ENCODE results near the gene CNGB1. TPM values are rescaled to one million over a fixed set of nuclear protein-coding genes. Genes with fewer than 3 reads are reported as not detected.

Gene CNGB1
- total and polyA plus RNA-seq, 4 donors = under 0.01 TPM; not detected in 2

DNA sequence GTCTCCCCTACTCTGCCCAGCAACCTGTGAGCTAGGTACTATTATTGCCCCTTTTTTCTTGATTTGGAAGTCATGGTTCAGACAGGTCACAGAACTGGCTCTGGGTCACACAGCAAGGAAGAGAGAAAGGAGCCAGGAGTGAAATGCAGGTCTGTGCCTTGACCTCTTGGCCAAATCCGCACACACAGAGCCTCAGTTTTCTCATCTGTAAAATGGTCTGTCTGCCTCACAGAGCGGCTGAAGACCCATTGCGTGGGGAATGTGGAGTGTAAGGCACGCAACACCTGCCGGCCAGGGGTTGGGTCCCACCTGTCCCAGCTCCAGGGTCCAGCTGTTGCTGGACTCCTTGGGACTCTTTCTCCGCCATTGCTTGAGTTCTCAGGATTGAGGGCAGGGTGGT is 32.4 kb downstream of the CNGB1 start:
- H3K4me1 ChIP-seq (ENCODE audit: control insufficient read depth in 4 of 4, insufficient read depth in 4 of 4, low read length in 3 of 4) = peaks cover 0 to 9% (median 0%) of the 10 kb centered on the region in 4 donors
- TF ChIP-seq RXRA (IDR thresholded peaks at IDR 0.05) = no peak
- no peak for TF ChIP-seq JUND (IDR thresholded peaks at IDR 0.05)
- no peak for TF ChIP-seq MAX (IDR thresholded peaks at IDR 0.05)
- no peak for TF ChIP-seq GABPA (IDR thresholded peaks at IDR 0.05 in 1 of 2, conservative IDR thresholded peaks at IDR 0.05 in 1 of 2)
- TF ChIP-seq FOXA1 (IDR thresholded peaks at IDR 0.05) = no peak
- TF ChIP-seq, protein P1, sequence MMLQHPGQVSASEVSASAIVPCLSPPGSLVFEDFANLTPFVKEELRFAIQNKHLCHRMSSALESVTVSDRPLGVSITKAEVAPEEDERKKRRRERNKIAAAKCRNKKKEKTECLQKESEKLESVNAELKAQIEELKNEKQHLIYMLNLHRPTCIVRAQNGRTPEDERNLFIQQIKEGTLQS (IDR thresholded peaks at IDR 0.05) = no peak
- TF ChIP-seq YY1 (IDR thresholded peaks at IDR 0.05) = no peak
- no peak for TF ChIP-seq TAF1 (conservative IDR thresholded peaks at IDR 0.05)
- TF ChIP-seq SP1 (IDR thresholded peaks at IDR 0.05) = no peak
- TF ChIP-seq HNF4A (conservative IDR thresholded peaks at IDR 0.05) = no peak
- no peak for TF ChIP-seq EGR1 (IDR thresholded peaks at IDR 0.05; ENCODE audit: low read depth in 2 of 2)
- no peak for TF ChIP-seq FOXA2 (IDR thresholded peaks at IDR 0.05)
- no peak for TF ChIP-seq RAD21 (IDR thresholded peaks at IDR 0.05)
- H3K4me3 ChIP-seq (ENCODE audit: low read depth in 1 of 3, low read length in 3 of 3) = no peak overlapping the region
- no peaks in the 10 kb centered on the region for H3K9me3 ChIP-seq (ENCODE audit: control insufficient read depth in 4 of 4, low read length in 3 of 4)
- WGBS = 87% methylated on average over 6 of the region's 6 CpGs
- no peak overlapping the region for H3K27ac ChIP-seq (ENCODE audit: low read depth in 1 of 2, low read length in 2 of 2)
- DNase-seq (ENCODE audit: low spot score) = no peak
- no peaks in the 10 kb centered on the region for H3K27me3 ChIP-seq (ENCODE audit: control insufficient read depth in 4 of 4, insufficient read depth in 4 of 4, low read length in 3 of 4)
- no peak overlapping the region for H3K9ac ChIP-seq (ENCODE audit: low read depth in 1 of 2, low read length in 2 of 2)
- no peaks in the 10 kb centered on the region for H3K36me3 ChIP-seq (ENCODE audit: control insufficient read depth in 4 of 4, insufficient read depth in 3 of 4, low read depth in 1 of 4, low read length in 3 of 4)

GRCh38 chr16:57937861-57938260 is 33.1 kb downstream of the CNGB1 start:
- TF ChIP-seq HNF4G (IDR thresholded peaks at IDR 0.05) (no peak), CTCF (IDR thresholded peaks at IDR 0.05; ENCODE audit: low read depth, low read length, missing input control) (no peak), JUND (IDR thresholded peaks at IDR 0.05) (no peak), SP1 (IDR thresholded peaks at IDR 0.05) (no peak), FOXA2 (IDR thresholded peaks at IDR 0.05) (no peak), RAD21 (IDR thresholded peaks at IDR 0.05) (no peak), HNF4A (conservative IDR thresholded peaks at IDR 0.05) (no peak), NR2F2 (IDR thresholded peaks at IDR 0.05) (no peak), YY1 (IDR thresholded peaks at IDR 0.05) (no peak), TAF1 (conservative IDR thresholded peaks at IDR 0.05) (no peak), RXRA (IDR thresholded peaks at IDR 0.05) (no peak), GABPA (IDR thresholded peaks at IDR 0.05 in 1 of 2, conservative IDR thresholded peaks at IDR 0.05 in 1 of 2) (no peak), MAX (IDR thresholded peaks at IDR 0.05) (no peak), FOXA1 (IDR thresholded peaks at IDR 0.05) (no peak), EGR1 (IDR thresholded peaks at IDR 0.05; ENCODE audit: low read depth in 2 of 2) (no peak)
- TF ChIP-seq, protein P1 (IDR thresholded peaks at IDR 0.05) = no peak
- TF ChIP-seq, protein P2, sequence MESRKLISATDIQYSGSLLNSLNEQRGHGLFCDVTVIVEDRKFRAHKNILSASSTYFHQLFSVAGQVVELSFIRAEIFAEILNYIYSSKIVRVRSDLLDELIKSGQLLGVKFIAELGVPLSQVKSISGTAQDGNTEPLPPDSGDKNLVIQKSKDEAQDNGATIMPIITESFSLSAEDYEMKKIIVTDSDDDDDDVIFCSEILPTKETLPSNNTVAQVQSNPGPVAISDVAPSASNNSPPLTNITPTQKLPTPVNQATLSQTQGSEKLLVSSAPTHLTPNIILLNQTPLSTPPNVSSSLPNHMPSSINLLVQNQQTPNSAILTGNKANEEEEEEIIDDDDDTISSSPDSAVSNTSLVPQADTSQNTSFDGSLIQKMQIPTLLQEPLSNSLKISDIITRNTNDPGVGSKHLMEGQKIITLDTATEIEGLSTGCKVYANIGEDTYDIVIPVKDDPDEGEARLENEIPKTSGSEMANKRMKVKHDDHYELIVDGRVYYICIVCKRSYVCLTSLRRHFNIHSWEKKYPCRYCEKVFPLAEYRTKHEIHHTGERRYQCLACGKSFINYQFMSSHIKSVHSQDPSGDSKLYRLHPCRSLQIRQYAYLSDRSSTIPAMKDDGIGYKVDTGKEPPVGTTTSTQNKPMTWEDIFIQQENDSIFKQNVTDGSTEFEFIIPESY (IDR thresholded peaks at IDR 0.05) = no peak
- TF ChIP-seq, protein P3, sequence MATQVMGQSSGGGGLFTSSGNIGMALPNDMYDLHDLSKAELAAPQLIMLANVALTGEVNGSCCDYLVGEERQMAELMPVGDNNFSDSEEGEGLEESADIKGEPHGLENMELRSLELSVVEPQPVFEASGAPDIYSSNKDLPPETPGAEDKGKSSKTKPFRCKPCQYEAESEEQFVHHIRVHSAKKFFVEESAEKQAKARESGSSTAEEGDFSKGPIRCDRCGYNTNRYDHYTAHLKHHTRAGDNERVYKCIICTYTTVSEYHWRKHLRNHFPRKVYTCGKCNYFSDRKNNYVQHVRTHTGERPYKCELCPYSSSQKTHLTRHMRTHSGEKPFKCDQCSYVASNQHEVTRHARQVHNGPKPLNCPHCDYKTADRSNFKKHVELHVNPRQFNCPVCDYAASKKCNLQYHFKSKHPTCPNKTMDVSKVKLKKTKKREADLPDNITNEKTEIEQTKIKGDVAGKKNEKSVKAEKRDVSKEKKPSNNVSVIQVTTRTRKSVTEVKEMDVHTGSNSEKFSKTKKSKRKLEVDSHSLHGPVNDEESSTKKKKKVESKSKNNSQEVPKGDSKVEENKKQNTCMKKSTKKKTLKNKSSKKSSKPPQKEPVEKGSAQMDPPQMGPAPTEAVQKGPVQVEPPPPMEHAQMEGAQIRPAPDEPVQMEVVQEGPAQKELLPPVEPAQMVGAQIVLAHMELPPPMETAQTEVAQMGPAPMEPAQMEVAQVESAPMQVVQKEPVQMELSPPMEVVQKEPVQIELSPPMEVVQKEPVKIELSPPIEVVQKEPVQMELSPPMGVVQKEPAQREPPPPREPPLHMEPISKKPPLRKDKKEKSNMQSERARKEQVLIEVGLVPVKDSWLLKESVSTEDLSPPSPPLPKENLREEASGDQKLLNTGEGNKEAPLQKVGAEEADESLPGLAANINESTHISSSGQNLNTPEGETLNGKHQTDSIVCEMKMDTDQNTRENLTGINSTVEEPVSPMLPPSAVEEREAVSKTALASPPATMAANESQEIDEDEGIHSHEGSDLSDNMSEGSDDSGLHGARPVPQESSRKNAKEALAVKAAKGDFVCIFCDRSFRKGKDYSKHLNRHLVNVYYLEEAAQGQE (IDR thresholded peaks at IDR 0.05) = no peak
- peaks cover 0 to 9% (median 0%) of the 10 kb centered on the region in 4 donors for H3K4me1 ChIP-seq (ENCODE audit: control insufficient read depth in 4 of 4, insufficient read depth in 4 of 4, low read length in 3 of 4)

More at GRCh38 chr16:57937861-57938260, 33.1 kb downstream of the CNGB1 start:
- Histone ChIP-seq H3K36me3 (ENCODE audit: control insufficient read depth in 4 of 4, insufficient read depth in 3 of 4, low read depth in 1 of 4, low read length in 3 of 4) (no peaks in the 10 kb centered on the region), H3K27ac (ENCODE audit: low read depth in 1 of 2, low read length in 2 of 2) (no peak overlapping the region), H3K4me3 (ENCODE audit: low read depth in 1 of 3, low read length in 3 of 3) (no peak overlapping the region), H3K27me3 (ENCODE audit: control insufficient read depth in 4 of 4, insufficient read depth in 4 of 4, low read length in 3 of 4) (no peaks in the 10 kb centered on the region), H3K9ac (ENCODE audit: low read depth in 1 of 2, low read length in 2 of 2) (no peak overlapping the region), H3K9me3 (ENCODE audit: control insufficient read depth in 4 of 4, low read length in 3 of 4) (no peaks in the 10 kb centered on the region)
- no peak for DNase-seq (ENCODE audit: low spot score)
- WGBS = 75% methylated on average over 4 of the region's 4 CpGs

Measured in liver (tissue), 9 donors.